Measurements from ENCODE around the gene TMEM87B.
"Not testable (repeated sequence)": the region's sequence is repeated elsewhere in the genome, so short reads cannot be mapped to it uniquely, and the experiment has no call there.

The TMEM87B gene

DNA sequence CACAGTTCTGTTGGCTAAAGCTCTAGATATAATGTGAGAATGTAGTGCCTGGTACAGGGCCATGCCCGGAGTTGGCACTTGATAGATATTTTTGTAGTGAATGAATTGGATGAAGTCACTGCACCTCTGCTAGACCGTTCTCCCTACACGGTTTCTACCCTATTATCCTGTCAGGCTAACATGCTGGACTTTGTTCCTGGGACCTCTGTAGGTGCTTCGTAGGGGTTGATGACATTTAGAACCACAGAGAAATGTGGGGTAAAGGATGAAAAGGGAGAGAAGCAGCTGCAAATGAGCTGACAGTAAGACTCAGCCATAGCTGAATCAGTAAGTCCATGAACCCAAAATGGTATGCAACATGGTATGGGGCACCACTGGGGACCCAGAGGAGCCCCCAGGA is 79.1 kb downstream of the TMEM87B start:
- no peak for DNase-seq

DNA sequence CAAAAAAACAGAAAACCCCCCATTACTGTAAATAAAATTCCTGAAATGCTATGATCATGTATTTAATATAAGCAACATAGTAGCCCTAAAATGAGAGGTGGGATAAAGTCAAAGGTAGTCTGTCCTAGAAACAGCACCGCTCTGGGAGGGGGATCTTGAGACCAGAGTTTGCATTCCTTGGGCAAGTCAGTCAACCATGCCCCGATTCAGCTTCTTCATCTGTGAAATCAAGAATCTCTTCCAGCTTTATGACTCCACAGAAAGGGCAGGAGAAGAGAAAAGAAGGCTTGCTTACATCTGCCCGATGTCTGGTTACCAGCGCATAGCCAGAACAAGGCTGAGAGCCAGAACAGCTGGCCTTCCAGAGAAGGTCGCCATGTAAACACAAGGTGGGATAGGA is 81.0 kb downstream of the TMEM87B start:
- DNase-seq = no peak

DNA sequence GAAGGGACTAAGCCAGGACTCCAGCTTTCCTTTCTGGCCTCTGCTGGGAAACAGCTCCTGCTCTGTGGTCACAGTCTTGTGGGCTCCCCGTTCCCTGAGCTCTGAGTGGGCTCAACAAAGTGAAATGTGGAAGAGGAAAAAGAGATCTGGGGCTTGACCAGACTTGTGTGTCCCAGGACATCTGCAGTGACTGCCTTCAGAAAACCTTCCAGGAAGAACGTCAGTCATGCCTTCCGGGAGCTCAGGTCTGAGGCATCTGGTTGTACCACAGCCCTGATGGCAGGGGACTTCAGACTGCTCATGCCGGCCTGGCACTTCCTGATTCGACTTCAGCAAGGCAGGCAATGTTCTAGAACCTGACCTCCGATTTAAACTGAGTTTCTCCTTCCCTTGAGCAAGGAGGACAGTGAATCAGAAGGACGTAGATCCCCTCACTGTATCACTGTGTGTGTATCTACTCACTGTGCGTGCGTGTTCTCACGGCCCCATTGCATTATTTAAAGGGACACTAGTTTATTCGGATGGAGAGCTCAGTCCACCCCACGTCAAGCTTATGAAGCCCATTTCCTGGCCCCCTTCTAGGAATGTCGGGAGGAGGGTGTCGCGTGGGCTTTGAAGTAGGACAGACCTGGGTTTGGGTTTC is 82.6 kb downstream of the TMEM87B start:
- DNase-seq = no peak

DNA sequence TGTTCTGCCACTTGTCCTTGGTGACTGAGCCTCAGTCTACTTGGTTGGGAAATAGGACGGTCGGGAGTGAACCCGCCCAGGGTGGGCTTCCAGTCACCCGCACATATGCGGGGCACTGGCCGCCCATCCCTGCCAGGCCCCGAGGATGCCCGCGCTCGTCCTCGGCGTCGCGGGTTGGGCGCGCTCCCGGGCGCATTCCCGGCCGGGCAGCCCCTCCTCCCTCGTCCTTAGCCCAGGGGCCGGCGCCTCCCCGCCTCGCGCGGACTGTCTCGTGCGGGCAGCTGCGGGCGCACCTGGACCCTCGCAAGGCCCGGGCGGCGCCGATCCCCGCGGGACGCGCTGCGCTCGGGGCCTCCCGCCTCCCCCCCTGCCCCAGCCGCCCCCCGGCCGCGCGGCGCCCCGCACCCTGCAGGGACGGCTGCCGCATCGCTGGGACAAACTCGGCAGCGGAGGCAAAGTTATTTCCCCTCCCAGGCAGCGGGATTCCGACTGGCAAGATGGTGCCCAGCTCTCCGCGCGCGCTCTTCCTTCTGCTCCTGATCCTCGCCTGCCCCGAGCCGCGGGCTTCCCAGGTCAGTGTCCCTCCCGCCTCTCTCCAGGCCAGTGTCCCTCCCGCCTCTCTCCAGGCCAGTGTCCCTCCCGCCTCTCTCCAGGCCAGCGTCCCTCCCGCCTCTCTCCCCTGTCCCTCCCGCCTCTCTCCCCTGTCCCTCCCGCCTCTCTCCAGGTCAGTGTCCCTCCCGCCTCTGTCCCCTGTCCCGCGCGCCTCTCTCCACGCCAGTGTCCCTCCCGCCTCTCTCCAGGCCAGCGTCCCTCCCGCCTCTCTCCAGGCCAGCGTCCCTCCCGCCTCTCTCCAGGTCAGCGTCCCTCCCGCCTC is 83.3 kb downstream of the TMEM87B start, which contains the start of gene FBLN7:
Gene FBLN7 (plus strand): TSS at position 227 of the 874 bp plus-strand sequence. CDS start 271 bp downstream, at position 498.
- no peak for DNase-seq

DNA sequence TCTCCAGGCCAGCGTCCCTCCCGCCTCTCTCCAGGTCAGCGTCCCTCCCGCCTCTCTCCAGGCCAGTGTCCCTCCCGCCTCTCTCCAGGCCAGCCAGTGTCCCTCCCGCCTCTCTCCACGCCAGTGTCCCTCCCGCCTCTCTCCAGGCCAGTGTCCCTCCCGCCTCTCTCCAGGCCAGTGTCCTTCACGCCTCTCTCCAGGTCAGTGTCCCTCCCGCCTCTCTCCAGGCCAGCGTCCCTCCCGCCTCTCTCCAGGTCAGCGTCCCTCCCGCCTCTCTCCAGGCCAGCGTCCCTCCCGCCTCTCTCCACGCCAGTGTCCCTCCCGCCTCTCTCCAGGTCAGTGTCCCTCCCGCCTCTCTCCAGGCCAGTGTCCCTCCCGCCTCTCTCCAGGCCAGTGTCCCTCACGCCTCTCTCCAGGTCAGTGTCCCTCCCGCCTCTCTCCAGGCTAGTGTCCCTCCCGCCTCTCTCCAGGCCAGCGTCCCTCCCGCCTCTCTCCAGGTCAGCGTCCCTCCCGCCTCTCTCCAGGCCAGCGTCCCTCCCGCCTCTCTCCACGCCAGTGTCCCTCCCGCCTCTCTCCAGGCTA is 84.1 kb downstream of the TMEM87B start:
- not testable (repeated sequence) for DNase-seq

DNA sequence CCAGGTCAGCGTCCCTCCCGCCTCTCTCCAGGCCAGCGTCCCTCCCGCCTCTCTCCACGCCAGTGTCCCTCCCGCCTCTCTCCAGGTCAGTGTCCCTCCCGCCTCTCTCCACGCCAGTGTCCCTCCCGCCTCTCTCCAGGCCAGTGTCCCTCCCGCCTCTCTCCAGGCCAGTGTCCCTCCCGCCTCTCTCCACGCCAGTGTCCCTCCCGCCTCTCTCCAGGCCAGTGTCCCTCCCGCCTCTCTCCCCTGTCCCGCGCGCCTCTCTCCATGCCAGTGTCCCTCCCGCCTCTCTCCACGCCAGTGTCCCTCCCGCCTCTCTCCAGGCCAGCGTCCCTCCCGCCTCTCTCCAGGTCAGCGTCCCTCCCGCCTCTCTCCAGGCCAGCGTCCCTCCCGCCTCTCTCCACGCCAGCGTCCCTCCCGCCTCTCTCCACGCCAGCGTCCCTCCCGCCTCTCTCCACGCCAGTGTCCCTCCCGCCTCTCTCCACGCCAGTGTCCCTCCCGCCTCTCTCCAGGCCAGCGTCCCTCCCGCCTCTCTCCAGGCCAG is 84.7 kb downstream of the TMEM87B start:
- DNase-seq = not testable (repeated sequence)

DNA sequence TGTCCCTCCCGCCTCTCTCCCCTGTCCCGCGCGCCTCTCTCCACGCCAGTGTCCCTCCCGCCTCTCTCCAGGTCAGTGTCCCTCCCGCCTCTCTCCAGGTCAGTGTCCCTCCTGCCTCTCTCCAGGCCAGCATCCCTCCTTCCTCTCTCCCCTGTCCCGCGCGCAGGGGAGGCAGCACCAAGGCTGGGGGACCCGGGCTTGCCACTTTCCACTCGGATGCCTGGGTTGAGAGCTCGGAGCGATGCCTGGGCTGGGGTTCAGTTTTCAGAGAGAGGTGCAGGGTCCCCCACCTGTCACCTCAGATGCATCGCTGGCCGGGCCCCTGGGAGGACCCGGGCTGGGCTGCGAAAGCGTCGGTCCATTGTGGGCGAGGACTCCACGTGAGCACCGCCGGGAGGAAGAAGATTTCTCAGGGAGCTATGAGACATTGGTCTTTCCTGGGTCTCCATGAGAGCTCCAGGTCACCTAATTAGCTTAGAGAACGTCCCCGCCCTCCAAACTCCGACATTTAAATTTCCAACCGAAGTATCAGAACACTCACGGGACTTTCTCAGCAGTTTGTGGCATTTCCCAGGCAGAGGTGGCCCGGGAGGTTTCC is 85.2 kb downstream of the TMEM87B start:
- DNase-seq = no peak

DNA sequence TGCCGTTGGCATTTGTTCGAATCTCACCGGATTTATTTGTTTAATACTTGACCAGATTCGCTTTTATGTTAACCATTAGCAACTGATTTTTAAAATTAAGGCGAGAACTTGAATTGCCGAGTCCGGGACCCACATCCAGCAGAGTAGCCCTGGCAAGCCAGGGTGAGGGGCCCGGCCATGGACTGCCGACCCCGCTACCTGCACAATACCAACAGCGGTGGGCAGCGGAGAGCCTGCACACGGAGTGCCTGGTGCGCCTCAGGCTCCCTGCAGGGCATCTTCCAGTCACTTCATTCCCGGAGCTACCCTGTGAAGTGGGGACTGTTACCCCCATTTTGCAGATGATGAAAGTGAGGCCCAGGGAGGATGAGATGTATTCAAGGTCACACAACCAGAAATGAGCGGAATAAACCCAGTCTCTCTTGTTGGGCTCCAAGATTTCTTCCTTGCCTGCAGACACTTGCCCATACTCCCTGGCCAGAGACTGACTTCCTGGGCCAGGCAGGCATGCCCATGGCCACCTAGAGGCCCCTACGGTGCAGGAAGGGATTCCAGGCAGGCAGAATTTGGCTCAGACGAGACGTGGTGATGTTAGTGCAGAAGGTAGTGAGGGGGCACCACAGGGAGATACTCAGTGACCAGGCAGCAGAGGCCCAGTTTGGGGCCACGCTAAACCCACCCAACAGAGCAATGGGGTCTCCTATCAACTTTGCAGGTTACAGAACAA is 86.0 kb downstream of the TMEM87B start:
- DNase-seq = no peak

DNA sequence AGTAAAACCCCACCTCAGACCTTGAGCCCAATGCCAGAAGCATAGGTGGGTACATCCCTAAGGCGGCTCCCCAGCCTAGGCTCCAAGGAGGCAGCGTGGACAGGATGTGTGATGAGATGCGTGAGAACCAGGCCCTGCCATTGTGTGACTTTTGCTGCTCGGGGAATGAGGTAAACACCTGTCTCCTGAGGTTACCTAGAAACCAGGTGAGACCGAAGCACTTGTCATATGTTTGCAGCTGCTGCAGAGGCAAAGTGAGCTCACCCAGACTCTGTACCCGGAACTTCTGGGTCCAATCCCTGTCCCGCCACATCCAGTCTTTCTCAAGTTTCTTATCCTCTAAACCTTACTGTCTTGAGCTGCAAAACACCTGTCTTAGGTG is 86.5 kb downstream of the TMEM87B start:
- DNase-seq = peak; percentile 84

DNA sequence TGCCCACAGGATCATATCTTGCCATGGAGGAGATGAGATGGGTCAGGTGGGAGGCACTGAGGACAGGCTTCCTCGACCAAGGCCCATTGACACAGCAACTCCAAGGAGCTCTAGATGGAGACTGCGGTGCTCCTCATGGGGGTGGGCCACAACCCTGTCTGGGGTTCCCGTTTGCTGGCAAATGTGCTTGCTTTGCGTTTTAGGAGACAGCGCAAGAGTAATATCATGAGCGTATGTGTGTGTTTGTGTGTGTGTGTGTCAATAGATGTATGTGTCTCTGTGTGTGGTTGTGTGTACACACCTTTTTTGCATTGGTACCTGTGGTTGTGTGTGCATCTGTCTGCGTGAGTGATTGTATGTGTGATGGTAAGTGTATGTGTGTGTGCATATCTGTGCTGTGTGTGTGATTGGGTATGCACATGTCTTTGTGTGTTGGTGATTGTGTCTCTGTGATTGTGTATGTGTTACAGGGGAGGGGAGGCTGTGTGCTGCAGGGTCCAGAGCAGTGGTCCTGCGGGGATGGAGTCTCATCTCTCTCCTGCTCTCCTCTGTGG is 87.5 kb downstream of the TMEM87B start:
- DNase-seq = no peak

DNA sequence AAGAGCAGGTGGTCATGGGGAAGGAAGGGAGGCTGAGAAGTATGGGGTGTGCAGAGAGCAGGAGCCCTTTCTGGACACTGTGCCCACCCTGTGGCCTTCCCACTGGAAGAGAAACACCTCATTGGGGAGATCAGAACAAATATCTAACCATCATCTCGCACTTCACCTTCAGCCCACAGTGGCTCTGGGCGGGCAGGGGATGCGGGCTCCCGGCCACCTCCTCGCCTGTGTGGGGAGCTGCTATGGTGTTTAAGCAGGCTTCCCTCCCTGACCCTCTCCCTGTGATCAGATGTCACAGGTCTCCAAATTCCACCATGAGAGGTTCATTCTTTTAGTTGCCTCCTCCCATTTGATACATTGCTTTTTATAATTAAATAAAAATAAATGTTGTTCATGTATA is 88.1 kb downstream of the TMEM87B start:
- DNase-seq = no peak

DNA sequence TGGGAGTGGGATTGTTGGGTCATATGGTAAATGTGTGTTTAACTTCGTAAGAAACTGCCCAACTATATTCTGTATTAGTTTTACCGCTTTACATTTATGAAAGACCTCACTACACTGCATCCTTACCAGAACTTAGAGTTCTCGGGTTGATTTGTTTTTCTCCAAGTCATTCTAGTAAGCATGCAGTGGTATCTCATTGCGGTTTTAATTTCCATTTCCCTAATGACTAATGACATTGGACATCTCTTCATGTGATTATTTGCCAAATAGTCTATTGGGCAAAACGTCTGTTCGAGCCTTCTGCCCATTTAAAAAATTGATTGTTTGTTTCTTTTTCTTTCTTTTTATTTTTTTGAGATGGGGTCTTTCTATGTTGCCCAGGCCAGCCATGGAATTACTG is 89.9 kb downstream of the TMEM87B start:
- no peak for DNase-seq

DNA sequence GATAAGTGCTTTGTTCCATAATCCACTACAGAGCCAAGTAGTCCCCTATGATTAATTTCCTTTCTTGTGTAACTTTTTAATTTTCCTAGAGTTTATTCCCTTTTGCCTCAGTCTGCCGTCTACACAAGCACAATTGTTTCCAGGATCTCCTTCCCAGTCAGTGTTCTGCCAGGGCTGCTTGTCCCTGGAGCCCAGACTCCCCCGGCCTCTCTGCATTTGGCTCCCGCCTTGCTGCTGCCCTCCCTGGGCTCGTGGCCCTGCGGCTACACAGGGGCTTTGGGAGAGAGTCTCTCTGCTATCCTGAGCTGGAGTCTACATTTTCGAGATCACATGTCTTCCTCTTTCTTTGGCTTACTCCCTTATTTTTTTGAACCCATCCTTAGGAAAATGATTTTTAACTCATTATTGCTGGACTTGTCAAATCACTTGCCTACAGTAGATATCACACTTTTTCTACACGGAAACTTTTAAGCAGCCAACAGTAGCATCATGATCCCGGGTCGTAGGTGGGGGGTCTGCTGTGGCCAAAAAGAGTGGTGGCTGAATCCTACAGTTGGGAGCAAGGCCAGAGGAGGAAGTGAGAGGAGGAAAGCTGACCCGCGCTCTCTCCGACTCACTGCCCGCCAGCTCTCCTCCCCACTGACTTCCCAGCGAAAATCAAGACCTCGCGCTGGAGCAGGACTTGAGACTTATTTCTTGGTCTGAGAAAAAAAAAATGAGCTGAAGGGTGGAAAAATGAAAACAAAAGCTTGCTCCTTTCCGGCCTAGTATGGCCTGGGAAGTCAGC is 92.5 kb downstream of the TMEM87B start:
- no peak for DNase-seq

DNA sequence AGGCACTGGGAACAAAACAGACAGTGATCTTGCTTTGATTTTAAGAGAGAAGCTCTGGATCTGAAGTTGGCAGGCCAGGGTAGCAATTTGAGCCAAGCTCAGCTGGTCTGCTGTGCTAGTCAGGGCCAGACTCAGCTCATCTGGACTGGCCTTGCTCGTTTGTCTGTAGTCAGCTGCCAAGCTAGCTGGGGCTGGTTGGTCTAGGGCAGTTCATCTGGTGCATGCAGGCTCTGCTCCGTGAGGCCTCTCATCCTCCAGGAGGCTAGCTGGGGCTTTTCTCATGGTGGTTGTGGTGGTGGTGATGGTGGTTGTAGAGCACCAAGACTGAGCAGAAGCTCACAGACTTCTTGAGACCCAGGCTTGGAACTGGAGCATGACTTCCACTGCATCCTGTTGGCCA is 93.4 kb downstream of the TMEM87B start:
- DNase-seq = no peak

DNA sequence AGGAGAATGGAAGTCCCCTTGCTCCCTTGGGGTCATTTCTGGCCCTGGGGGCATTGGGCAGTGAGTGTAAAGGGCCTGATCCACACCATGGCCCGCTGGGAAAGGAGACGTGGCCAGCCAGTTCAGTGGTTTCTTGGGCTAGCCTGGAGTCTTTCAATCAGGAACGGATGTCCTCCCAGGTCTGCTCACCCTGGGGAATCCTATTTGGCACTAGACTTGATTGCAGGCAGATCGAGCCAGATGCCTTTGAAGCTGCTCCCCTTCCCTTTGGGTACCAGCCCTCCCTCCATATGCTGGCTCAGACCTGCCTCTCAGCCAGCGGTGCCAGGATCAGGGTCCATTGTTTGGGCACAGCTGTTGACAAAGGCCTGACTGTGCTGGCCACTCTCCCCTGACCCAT is 94.1 kb downstream of the TMEM87B start:
- no peak for DNase-seq

DNA sequence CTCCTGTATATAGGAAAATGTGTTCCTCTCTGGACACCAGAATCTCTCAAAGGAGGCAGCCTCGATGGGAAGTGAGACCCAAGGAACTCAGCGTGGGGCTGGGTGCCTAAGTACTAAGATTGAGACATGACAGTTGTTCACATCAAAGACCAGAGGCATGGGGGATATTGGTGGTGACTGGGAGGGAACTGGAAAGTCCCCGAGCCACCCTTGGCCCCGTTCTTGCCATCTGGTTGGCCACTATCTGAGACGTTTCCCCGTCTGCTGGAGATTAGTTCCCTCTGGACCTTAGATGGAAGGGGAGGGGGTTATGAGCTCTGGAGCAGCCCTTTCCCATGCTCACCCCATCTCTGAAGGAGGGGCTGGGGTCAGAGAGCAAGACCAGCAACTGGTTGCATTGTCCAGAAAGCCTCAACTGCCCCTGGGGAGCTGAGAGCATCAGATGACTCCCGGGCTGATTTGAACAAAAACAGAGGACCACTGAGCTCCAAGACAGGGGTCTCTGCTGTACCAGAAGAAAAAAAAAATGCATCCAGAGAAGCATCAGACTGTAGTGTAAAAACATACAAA is 94.9 kb downstream of the TMEM87B start:
- DNase-seq = no peak

DNA sequence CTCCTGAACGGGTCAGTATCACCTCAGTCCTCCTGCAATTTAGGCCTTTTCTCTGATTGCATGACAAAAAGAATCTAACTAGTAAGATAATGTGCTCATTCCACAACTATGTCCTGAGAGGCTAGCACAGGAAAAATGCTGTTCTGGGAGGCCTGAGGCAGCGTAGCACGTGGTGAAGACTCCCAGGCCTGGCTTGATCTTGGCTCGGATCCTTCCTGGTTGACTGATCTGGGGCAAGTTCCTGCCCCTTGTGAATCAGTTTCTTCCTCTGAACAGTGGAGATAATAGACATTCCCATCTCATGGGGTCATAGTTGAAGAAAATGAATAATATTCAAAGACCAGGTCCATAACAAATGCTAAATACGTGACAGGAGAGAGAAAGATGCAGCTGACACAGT is 95.4 kb downstream of the TMEM87B start:
- DNase-seq = no peak

DNA sequence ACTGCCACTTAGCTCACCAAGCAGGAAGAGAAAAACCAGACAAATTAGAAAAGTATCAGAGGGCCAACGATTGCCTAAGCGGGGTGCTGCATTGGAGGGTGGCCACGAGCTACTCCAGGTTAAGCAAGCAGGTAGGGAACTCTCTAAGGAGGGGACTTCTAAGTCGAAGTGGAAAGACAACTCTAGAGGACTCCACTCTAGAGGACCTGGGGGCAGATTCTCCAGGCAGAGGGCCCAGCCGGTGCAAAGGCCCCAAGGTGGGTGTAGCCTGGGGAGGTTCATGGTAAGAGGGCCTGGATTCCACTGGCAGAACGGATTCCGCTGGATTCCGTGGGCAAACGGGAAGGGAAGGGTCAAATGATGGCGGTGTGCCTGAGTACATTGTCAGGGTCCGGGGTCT is 95.8 kb downstream of the TMEM87B start:
- DNase-seq = no peak

DNA sequence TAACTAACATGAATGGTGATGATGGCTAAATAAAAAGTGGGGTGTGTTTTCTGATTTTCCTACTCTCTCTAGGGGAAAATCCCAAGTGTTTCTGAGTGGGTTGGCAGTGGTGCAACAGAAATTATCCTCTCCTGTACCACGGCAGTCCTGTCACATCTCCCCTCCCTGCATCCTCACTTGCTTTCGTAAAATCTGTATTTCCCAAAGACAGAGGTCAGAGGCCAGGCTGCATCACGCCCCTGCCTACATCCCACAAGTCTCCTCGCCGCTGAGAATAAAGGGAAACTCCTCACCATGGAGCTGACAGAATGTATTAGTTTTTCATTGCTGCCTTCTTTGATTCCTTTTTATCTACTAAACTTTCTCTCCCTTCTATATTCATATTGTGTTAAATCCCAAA is 96.2 kb downstream of the TMEM87B start:
- DNase-seq = no peak

DNA sequence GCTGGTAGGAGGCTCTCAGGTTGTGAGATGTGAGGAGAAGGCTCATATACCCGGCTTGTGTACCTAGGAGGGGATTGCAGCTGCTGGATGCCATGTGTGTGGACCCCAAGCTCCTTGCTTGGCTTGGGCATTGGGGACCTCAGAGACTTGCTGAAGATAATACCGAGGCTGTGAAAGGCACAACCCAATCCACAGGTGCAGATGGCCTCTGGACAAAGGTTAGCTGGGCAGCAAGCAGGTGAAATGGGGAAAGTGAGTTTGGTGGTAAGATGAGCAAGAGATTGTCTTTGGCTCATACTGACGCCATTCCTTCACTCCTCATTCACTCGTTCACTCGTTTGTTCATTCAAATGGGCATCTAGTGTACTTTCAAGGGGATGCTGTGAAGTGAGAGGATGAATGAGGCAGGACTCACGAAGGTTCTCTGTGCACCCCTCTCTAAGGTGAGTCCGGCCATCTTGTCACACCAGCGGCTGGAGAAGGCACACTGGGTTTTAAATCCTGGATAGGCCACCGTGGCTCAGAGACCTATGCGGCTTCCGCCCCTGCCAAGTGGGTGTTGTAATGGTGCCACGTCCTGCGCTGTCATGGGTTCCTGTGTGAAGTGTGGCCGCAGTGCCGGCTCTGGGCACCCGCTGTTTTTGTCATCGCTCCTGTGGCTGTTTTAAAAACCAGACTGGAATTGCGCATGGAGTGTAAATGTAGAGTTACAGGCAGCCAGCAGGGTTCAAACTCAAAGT is 96.8 kb downstream of the TMEM87B start:
- no peak for DNase-seq
